GM20000 (cell line): ENCODE data around the gene P2RY1.

Experiments used
- DNase-seq: peaks from one replicate; pipeline ENCODE4 v3.0.0; 2012; ENCODE audit warnings: low spot score
- TF ChIP-seq, protein P1 (sequence below): IDR thresholded peaks from 2 replicates; pipeline ENCODE4 v1.5.1; 2012; ENCODE audit warnings: mild to moderate bottlenecking, control low read depth; ENCODE audit errors: extremely low read depth, missing control alignments

The P2RY1 gene

DNA sequence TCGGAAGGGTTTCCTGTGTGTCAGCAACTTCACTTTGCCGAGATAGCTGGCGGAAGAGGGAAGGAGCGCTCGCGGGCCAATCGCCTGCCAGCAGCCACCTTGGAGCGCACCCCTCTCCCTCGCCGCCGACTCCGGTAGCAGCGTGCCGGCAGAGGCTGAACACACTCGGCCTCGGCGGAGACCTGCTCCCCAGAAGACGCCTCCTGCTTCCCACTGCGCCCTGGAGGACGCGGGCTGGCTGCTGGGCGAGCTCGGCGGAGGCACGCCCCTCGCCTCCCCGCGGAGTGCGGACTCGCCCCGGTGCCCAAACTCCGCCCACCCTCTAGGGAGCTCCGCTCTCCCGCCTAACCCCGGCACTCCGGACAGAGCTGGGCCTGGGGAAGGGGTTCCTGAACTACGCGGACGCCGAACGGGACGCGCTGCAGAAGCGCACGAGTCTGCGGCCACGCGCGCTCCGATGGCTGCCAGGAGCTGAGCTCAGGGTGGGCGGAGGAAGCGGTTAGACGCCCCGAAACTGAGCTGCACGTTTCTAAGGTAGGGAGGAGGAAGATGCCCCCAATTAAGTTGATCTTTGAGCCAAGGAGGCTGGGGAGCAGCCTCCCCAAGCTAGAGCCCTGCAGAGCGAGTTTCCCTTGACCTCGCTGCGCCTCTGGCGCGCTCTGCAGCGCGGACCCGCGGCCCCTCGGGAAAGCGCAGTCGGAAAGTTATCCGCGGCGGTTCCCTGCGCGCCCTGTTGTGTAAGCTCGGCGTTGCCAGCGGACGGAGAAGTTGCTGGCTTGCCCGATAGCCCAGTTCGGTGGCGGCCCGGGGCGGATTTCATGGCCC, at the start of gene P2RY1:
Gene P2RY1, plus strand, starts transcription at position 356 of the 825 bp plus-strand sequence. CDS start 652 bp downstream, outside the sequence.
- TF ChIP-seq, protein P1, sequence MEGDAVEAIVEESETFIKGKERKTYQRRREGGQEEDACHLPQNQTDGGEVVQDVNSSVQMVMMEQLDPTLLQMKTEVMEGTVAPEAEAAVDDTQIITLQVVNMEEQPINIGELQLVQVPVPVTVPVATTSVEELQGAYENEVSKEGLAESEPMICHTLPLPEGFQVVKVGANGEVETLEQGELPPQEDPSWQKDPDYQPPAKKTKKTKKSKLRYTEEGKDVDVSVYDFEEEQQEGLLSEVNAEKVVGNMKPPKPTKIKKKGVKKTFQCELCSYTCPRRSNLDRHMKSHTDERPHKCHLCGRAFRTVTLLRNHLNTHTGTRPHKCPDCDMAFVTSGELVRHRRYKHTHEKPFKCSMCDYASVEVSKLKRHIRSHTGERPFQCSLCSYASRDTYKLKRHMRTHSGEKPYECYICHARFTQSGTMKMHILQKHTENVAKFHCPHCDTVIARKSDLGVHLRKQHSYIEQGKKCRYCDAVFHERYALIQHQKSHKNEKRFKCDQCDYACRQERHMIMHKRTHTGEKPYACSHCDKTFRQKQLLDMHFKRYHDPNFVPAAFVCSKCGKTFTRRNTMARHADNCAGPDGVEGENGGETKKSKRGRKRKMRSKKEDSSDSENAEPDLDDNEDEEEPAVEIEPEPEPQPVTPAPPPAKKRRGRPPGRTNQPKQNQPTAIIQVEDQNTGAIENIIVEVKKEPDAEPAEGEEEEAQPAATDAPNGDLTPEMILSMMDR: no peak
- peak; percentile 77 for DNase-seq

DNA sequence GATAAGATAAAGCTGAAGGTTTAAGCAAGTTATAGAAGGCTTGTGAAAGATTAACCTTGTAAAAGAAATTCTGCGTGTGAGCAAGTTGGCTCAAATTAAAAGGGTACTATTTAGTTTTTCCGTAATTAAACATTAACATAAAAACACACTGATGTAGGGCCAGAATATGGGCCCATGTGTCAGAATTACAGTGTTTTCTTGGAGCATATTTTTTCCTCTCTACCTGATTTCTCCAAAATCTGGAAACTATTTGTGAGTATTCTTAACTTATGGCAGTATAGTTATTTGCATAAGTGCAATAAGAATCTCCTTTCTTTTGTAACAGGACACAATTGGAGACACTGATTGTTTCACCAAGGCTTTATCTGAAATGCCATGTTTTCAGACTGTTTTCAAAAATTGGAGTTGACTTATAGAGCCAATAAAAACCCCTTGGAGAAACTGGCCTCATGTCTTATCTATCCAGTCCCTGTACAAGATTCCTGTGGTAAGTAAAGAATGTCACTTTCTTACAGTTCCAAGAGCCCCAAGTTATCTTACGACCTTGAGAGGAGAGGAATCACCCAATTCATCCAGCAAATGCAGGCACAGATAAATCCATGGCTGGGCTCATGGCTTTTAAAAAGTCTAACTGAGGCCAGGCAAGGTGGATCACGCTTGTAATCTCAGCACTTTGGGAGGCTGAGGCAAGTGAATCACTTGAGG, 47.8 kb upstream of the P2RY1 start:
- TF ChIP-seq, protein P1: no peak
- DNase-seq: no peak

- TF ChIP-seq, protein P1: no peak
- DNase-seq: no peak
These were observed 44.1 kb upstream of the P2RY1 start for GRCh38 chr3:152790651-152791387.

GRCh38 chr3:152793969-152794368, 41.0 kb upstream of the P2RY1 start:
- TF ChIP-seq, protein P1: no peak
- DNase-seq: no peak

- DNase-seq: no peak
- TF ChIP-seq, protein P1: no peak
These were observed 37.0 kb upstream of the P2RY1 start for GRCh38 chr3:152797751-152798432.

GRCh38 chr3:152811974-152812760, 22.8 kb upstream of the P2RY1 start:
- TF ChIP-seq, protein P1: no peak
- no peak for DNase-seq
